HepG2 (cell line): Measurements from ENCODE around the gene WNT3. TPM values are rescaled to one million over a fixed set of nuclear protein-coding genes. Genes with fewer than 3 reads are reported as not detected.

ENCODE experiments used
- ATAC-seq: fragments of 200-7000 bp; cut with Tn5 transposase; 3 replicates; pipeline ENCODE4 v1.9.1; 2020; ENCODE audit warnings: mild to moderate bottlenecking, moderate library complexity
- BruUV-seq: library from RNA; stranded (reverse); fragments of 400-500 nt; replicated peaks from 2 replicates; lab custom pipeline; 2021; lab: Mats Ljungman, UMichigan
- CTCF ChIA-PET: fragments of 300-600 bp; formaldehyde crosslinking; extraction: SDS; loops from one replicate; lab custom pipeline; 2021; ENCODE audit warnings: low total read pairs, inconsistent platforms, low intra/inter-chr PET ratio; lab: Yijun Ruan, JAX
- POLR2A ChIA-PET: fragments of 350-600 bp; sonication (Branson Sonifier 250); formaldehyde crosslinking; loops from one replicate; lab custom pipeline; 2020; ENCODE audit warnings: antibody characterized with exemption, inconsistent platforms; lab: Yijun Ruan, JAX
- DNase-seq: peaks from one replicate; pipeline ENCODE4 v3.0.0-alpha.2; 2015; ENCODE audit warnings: low spot score
- FAIRE-seq: peaks from 3 replicates; lab custom pipeline; 2011; peaks lifted over from hg19 to GRCh38; lab: Jason Lieb, UNC
- H2AFZ ChIP-seq: one replicate; pipeline ENCODE4 v1.6.1; 2011; ENCODE audit warnings: low read length, inconsistent platforms
- H3K27ac ChIP-seq: fragments of 300-600 bp; 3 replicates; pipeline ENCODE4 v1.8.0; 2011; ENCODE audit warnings: mixed run types, mild to moderate bottlenecking, mixed read lengths, low read length, inconsistent platforms; ENCODE audit not compliant: insufficient read depth; ENCODE audit errors: extremely low read length
- H3K27me3 ChIP-seq, 2 experiments: fragments of 200-600 bp in 1 of 2; 2 replicates in 1 of 2; 3 replicates in 1 of 2; pipeline versions ENCODE4 v1.6.0 to v1.8.0; 2011; ENCODE audit warnings: low read length in 2 of 2, mild to moderate bottlenecking in 2 of 2, moderate library complexity in 2 of 2, inconsistent platforms in 1 of 2; ENCODE audit not compliant: insufficient read depth in 2 of 2, control insufficient read depth in 1 of 2
- H3K36me3 ChIP-seq, 2 experiments: fragments of 200-600 bp in 1 of 2; replicated peaks in 1 of 2; 2 replicates in 1 of 2; 3 replicates in 1 of 2; pipeline versions ENCODE4 v1.5.1 to v1.8.0; 2011; ENCODE audit warnings: low read length in 2 of 2, inconsistent platforms in 1 of 2; ENCODE audit not compliant: insufficient read depth in 2 of 2, control insufficient read depth in 1 of 2
- H3K4me1 ChIP-seq: 2 replicates; pipeline ENCODE4 v1.5.1; 2012; ENCODE audit warnings: low read length, inconsistent platforms; ENCODE audit not compliant: insufficient read depth
- H3K4me2 ChIP-seq: 2 replicates; pipeline ENCODE4 v1.6.0; 2011; ENCODE audit warnings: low read depth, low read length, inconsistent platforms
- H3K4me3 ChIP-seq, 3 experiments: fragments of 200-600 bp in 1 of 3; sonication (generic), shearing (Covaris generic) in 1 of 3; replicated peaks in 1 of 3; 2 replicates each; pipeline ENCODE4 v1.5.1; 2011 to 2016; ENCODE audit warnings: low read length in 3 of 3, inconsistent platforms in 2 of 3, low read depth in 2 of 3, mild to moderate bottlenecking in 2 of 3, control low read depth in 1 of 3, mixed read lengths in 1 of 3; ENCODE audit not compliant: insufficient read depth in 1 of 3
- H3K79me2 ChIP-seq: one replicate; pipeline ENCODE4 v1.6.1; 2011; ENCODE audit warnings: low read length, inconsistent platforms; ENCODE audit not compliant: insufficient read depth
- H3K9ac ChIP-seq: 2 replicates; pipeline ENCODE4 v1.6.0; 2011; ENCODE audit warnings: mild to moderate bottlenecking, low read depth, low read length, inconsistent platforms; ENCODE audit not compliant: insufficient read depth
- H3K9me3 ChIP-seq: 2 replicates; pipeline ENCODE4 v1.5.1; 2012; ENCODE audit warnings: mild to moderate bottlenecking, low read length
- H4K20me1 ChIP-seq: 2 replicates; pipeline ENCODE4 v1.6.0; 2011; ENCODE audit warnings: inconsistent platforms, mild to moderate bottlenecking, low read length, moderate library complexity; ENCODE audit not compliant: insufficient read depth
- AGO1 ChIP-seq: fragments of 200-400 bp; formaldehyde crosslinking; IDR thresholded peaks from 2 replicates; pipeline ENCODE4 v1.6.1; 2017; ENCODE audit warnings: mild to moderate bottlenecking, low read depth, low read length, moderate library complexity; ENCODE audit not compliant: poor library complexity, severe bottlenecking
- ARID3A ChIP-seq: IDR thresholded peaks from 2 replicates; pipeline ENCODE4 v1.6.1; 2012; ENCODE audit warnings: low read depth, low read length, improper control_type of control experiment
- IRF2 ChIP-seq: IDR thresholded peaks from 2 replicates; pipeline ENCODE4 v1.6.1; 2018; ENCODE audit warnings: missing genetic modification reagents, missing compliant biosample characterization
- MEF2D ChIP-seq: sonication (generic); formaldehyde crosslinking; IDR thresholded peaks from 2 replicates; pipeline ENCODE4 v1.5.1; 2020; ENCODE audit warnings: mild to moderate bottlenecking, missing genetic modification reagents
- NCOA5 ChIP-seq: sonication (generic); formaldehyde crosslinking; IDR thresholded peaks from 2 replicates; pipeline ENCODE4 v1.4.0; 2020; ENCODE audit warnings: missing genetic modification reagents
- NKX3-1 ChIP-seq: sonication (generic); formaldehyde crosslinking; IDR thresholded peaks from 2 replicates; pipeline ENCODE4 v1.5.0; 2020; ENCODE audit warnings: missing genetic modification reagents
- RCOR2 ChIP-seq: IDR thresholded peaks from 2 replicates; pipeline ENCODE4 v1.6.1; 2016; ENCODE audit warnings: missing biosample characterization, missing genetic modification reagents
- REXO4 ChIP-seq: sonication (generic); formaldehyde crosslinking; IDR thresholded peaks from 2 replicates; pipeline ENCODE4 v1.8.0; 2022; ENCODE audit warnings: missing genetic modification reagents, mild to moderate bottlenecking, borderline replicate concordance
- ZBTB42 ChIP-seq: sonication (generic); formaldehyde crosslinking; IDR thresholded peaks from 2 replicates; pipeline ENCODE4 v1.5.0; 2020; ENCODE audit warnings: mild to moderate bottlenecking, missing genetic modification reagents
- ZNF331 ChIP-seq: sonication (generic); formaldehyde crosslinking; IDR thresholded peaks from 2 replicates; pipeline ENCODE4 v1.4.0; 2020; ENCODE audit warnings: missing genetic modification reagents
- ZNF33A ChIP-seq: sonication (generic); formaldehyde crosslinking; IDR thresholded peaks from 2 replicates; pipeline ENCODE4 v1.5.1; 2020; ENCODE audit warnings: missing genetic modification reagents, mild to moderate bottlenecking, moderate library complexity, borderline replicate concordance
- ZNF543 ChIP-seq: sonication (generic); formaldehyde crosslinking; IDR thresholded peaks from 2 replicates; pipeline ENCODE4 v1.4.0; 2020; ENCODE audit warnings: mild to moderate bottlenecking, missing genetic modification reagents
- WGBS: methylation state at CpG from one replicate; pipeline ENCODE4 v1.1.6; 2017; ENCODE audit warnings: low lambda C conversion rate; 5-methylcytosine and 5-hydroxymethylcytosine counted together
- in situ Hi-C: cut with HindIII; loops from 2 replicates; pipeline ENCODE4 v1.10.0; 2017; ENCODE audit warnings: low pct_unique_long_range_greater_than_20kb; ENCODE audit not compliant: extremely low pct_ligation_motif_present
- intact Hi-C: fragments of 100-400 bp; cut with micrococcal nuclease; formaldehyde crosslinking; loops from one replicate; pipeline ENCODE4 v1.10.0; 2022; ENCODE audit not compliant: unreplicated experiment
- polyA plus RNA-seq, 8 experiments: library from polyadenylated mRNA; depleted of rRNA in 3 of 8; stranded (reverse) in 7 of 8; unstranded in 1 of 8; fragments of >200 nt; fragmentation: Illumina TruSeq in 4 of 8; extraction: Trizol in 4 of 8; gene quantifications; 2 replicates each; pipeline versions ENCODE4 v1.2.1 to v1.2.3, GENCODE V29; 2011 to 2016; ENCODE audit warnings: low read depth in 4 of 8, missing spikeins in 1 of 8, mixed read lengths in 1 of 8; ENCODE audit not compliant: insufficient read depth in 1 of 8
- total RNA-seq, 5 experiments: library from RNA; depleted of rRNA; stranded (reverse); fragments of >200 nt; fragmentation: Illumina TruSeq; extraction: Trizol; gene quantifications; 2 replicates each; pipeline ENCODE4 v1.2.3, GENCODE V29; 2016; ENCODE audit warnings: low read depth in 1 of 5

WNT3 gene
- total and polyA plus RNA-seq, 2 of the 13 experiments (the other 11 are each of a cell fraction or from before 2014, with no cell fraction given): 8.5 to 10.3 TPM

GRCh38 chr17:46854515-46854914 is 36.0 kb upstream of the WNT3 start:
- no peak overlapping the region for H3K4me2 ChIP-seq
- TF ChIP-seq ZNF543 (CRISPR knock-in tag) (no peak), ARID3A (no peak), ZNF331 (CRISPR knock-in tag) (no peak), REXO4 (CRISPR knock-in tag) (no peak), MEF2D (CRISPR knock-in tag) (no peak), IRF2 (CRISPR knock-in tag) (no peak)
- TF ChIP-seq, all 625 proteins: peak for 0
- ChIA-PET POLR2A (no interaction called here), CTCF (no interaction called here)
- no TSS peak for BruUV-seq
- WGBS: 54% methylated on average over 3 of the region's 3 CpGs
- H2AFZ ChIP-seq: no peak overlapping the region
- no peak overlapping the region for H3K27ac ChIP-seq
- peaks cover 2 to 36% of the 10 kb centered on the region in 2 experiments; a peak in 3 of 5 replicates for H3K27me3 ChIP-seq
- FAIRE-seq (no peak), DNase-seq (no peak), ATAC-seq (no peak)
- H3K79me2 ChIP-seq: no peaks in the 10 kb centered on the region
- in situ Hi-C loops: loop anchor here (5.0 kb wide), 1 partner anchor 88 kb away; no protein-coding TSS in a partner anchor
- H3K4me3 ChIP-seq: no peak overlapping the region
- H4K20me1 ChIP-seq: no peaks in the 10 kb centered on the region
- H3K36me3 ChIP-seq: no peaks in the 10 kb centered on the region
- no peaks in the 10 kb centered on the region for H3K9me3 ChIP-seq
- no peak overlapping the region for H3K9ac ChIP-seq
- intact Hi-C loops: no loop called here
- H3K4me1 ChIP-seq: peaks cover 18% of the 10 kb centered on the region

GRCh38 chr17:46853896-46854444 is 35.5 kb upstream of the WNT3 start:
- H3K4me3 ChIP-seq: no peak overlapping the region
- no peaks in the 10 kb centered on the region for H3K79me2 ChIP-seq
- H4K20me1 ChIP-seq: no peaks in the 10 kb centered on the region
- POLR2A ChIA-PET: no interaction called here
- DNase-seq: no peak
- 72% methylated on average over 6 of the region's 6 CpGs for WGBS
- intact Hi-C loops (no loop called here), in situ Hi-C loops (loop anchor here (5.0 kb wide), 1 partner anchor 88 kb away; no protein-coding TSS in a partner anchor)
- FAIRE-seq: no peak
- H3K27me3 ChIP-seq: peaks cover 2 to 36% of the 10 kb centered on the region in 2 experiments; a peak in 3 of 5 replicates
- TF ChIP-seq NCOA5 (no peak), NKX3-1 (CRISPR knock-in tag) (no peak), ZNF33A (CRISPR knock-in tag) (no peak), RCOR2 (CRISPR knock-in tag) (no peak), ZBTB42 (CRISPR knock-in tag) (no peak), AGO1 (no peak)
- no peak overlapping the region for H3K9ac ChIP-seq
- H2AFZ ChIP-seq: no peak overlapping the region
- H3K4me2 ChIP-seq: no peak overlapping the region
- no peaks in the 10 kb centered on the region for H3K36me3 ChIP-seq
- BruUV-seq: no TSS peak
- no peak for ATAC-seq
- CTCF ChIA-PET: no interaction called here
- H3K4me1 ChIP-seq: peaks cover 18% of the 10 kb centered on the region
- no peaks in the 10 kb centered on the region for H3K9me3 ChIP-seq
- H3K27ac ChIP-seq: no peak overlapping the region
